CD14-positive monocyte (primary cell): ENCODE measurements around the gene ATP2C1. TPM values are rescaled to one million over a fixed set of nuclear protein-coding genes. Genes with fewer than 3 reads are reported as not detected.
A peak's percentile ranks its signal among the peaks of the same experiment; 100 is the strongest.

Source experiments
- DNase-seq, 3 donors: peaks; one replicate each; pipeline ENCODE4 v3.0.0-alpha.2; 2011 to 2022
- H2AFZ ChIP-seq: 2 replicates; pipeline ENCODE4 v1.6.0; 2012; ENCODE audit warnings: mild to moderate bottlenecking, low read depth, low read length, inconsistent platforms; ENCODE audit not compliant: insufficient read depth, poor library complexity, severe bottlenecking
- H3K27ac ChIP-seq, 2 donors: 1 replicate in 1 of 2; 2 replicates in 1 of 2; pipeline ENCODE4 v1.5.1; 2012 to 2013; ENCODE audit warnings: low read length in 2 of 2, control low read depth in 1 of 2, inconsistent platforms in 1 of 2, low read depth in 1 of 2, mild to moderate bottlenecking in 1 of 2
- H3K27me3 ChIP-seq, 2 donors: one replicate each; pipeline versions ENCODE4 v1.6.0 to v1.6.1; 2011 to 2013; ENCODE audit warnings: low read length in 2 of 2; ENCODE audit not compliant: control insufficient read depth in 2 of 2, insufficient read depth in 2 of 2
- H3K36me3 ChIP-seq, 2 donors: replicated peaks in 1 of 2; 1 replicate in 1 of 2; 2 replicates in 1 of 2; pipeline versions ENCODE4 v1.5.1 to v1.6.1; 2012 to 2013; ENCODE audit warnings: low read length in 2 of 2, control low read depth in 1 of 2, inconsistent platforms in 1 of 2, mild to moderate bottlenecking in 1 of 2; ENCODE audit not compliant: insufficient read depth in 2 of 2, control insufficient read depth in 1 of 2
- H3K4me1 ChIP-seq, 2 donors: 1 replicate in 1 of 2; 2 replicates in 1 of 2; pipeline versions ENCODE4 v1.5.1 to v1.6.1; 2012 to 2013; ENCODE audit warnings: low read length in 2 of 2, control low read depth in 1 of 2, inconsistent platforms in 1 of 2, mild to moderate bottlenecking in 1 of 2, moderate library complexity in 1 of 2; ENCODE audit not compliant: insufficient read depth in 2 of 2, control insufficient read depth in 1 of 2
- H3K4me2 ChIP-seq: replicated peaks from 2 replicates; pipeline ENCODE3; 2012; ENCODE audit warnings: low read length, moderate library complexity, mild to moderate bottlenecking; ENCODE audit not compliant: poor library complexity, severe bottlenecking; ENCODE audit errors: extremely low read depth
- H3K4me3 ChIP-seq, 3 experiments: fragments of 200-600 bp in 1 of 3; sonication (generic) in 1 of 3; replicated peaks in 1 of 3; 1 replicate in 2 of 3; 2 replicates in 1 of 3; pipeline ENCODE4 v1.5.1; 2011 to 2013; ENCODE audit warnings: low read length in 3 of 3, mild to moderate bottlenecking in 3 of 3, control low read depth in 2 of 3, low read depth in 2 of 3, inconsistent platforms in 1 of 3, moderate library complexity in 1 of 3
- H3K79me2 ChIP-seq: 2 replicates; pipeline ENCODE4 v1.6.0; 2012; ENCODE audit warnings: mild to moderate bottlenecking, control low read depth, inconsistent platforms, low read length, moderate library complexity; ENCODE audit not compliant: insufficient read depth
- H3K9ac ChIP-seq: 2 replicates; pipeline ENCODE4 v1.6.0; 2017; ENCODE audit warnings: low read length, mild to moderate bottlenecking; ENCODE audit not compliant: insufficient read depth, poor library complexity, severe bottlenecking
- H3K9me3 ChIP-seq, 2 donors: replicated peaks in 1 of 2; 1 replicate in 1 of 2; 2 replicates in 1 of 2; pipeline versions ENCODE4 v1.5.1 to v1.6.1; 2012 to 2013; ENCODE audit warnings: low read length in 2 of 2, control low read depth in 1 of 2; ENCODE audit not compliant: control insufficient read depth in 1 of 2, insufficient read depth in 1 of 2
- H4K20me1 ChIP-seq: 2 replicates; pipeline ENCODE4 v1.6.0; 2012; ENCODE audit warnings: mild to moderate bottlenecking, low read length, control low read depth, moderate library complexity; ENCODE audit not compliant: insufficient read depth
- H3K27ac Mint-ChIP-seq, 7 donors: one replicate each; pipeline ENCODE4 v1.8.0; 2020; ENCODE audit warnings: mild to moderate bottlenecking in 7 of 7, mixed read lengths in 7 of 7, moderate library complexity in 6 of 7, inconsistent platforms in 2 of 7
- H3K27me3 Mint-ChIP-seq, 3 donors: one replicate each; pipeline ENCODE4 v1.8.0; 2021 to 2022; ENCODE audit warnings: low read depth in 3 of 3, mild to moderate bottlenecking in 3 of 3, mixed read lengths in 3 of 3, moderate library complexity in 3 of 3, inconsistent platforms in 1 of 3
- H3K36me3 Mint-ChIP-seq, 2 donors: one replicate each; pipeline ENCODE4 v1.8.0; 2020; ENCODE audit warnings: mixed read lengths in 2 of 2, inconsistent platforms in 1 of 2, mild to moderate bottlenecking in 1 of 2
- H3K4me1 Mint-ChIP-seq: one replicate; pipeline ENCODE4 v1.8.0; 2020; ENCODE audit warnings: mild to moderate bottlenecking, mixed read lengths
- H3K4me3 Mint-ChIP-seq, 2 donors: one replicate each; pipeline ENCODE4 v1.8.0; 2020; ENCODE audit warnings: mild to moderate bottlenecking in 2 of 2, mixed read lengths in 2 of 2, moderate library complexity in 1 of 2
- H3K9me3 Mint-ChIP-seq, 7 donors: one replicate each; pipeline ENCODE4 v1.8.0; 2020 to 2022; ENCODE audit warnings: mixed read lengths in 7 of 7, mild to moderate bottlenecking in 6 of 7, moderate library complexity in 6 of 7, inconsistent platforms in 2 of 7
- WGBS: methylation state at CpG from one replicate; pipeline ENCODE4 v1.1.5; 2013; ENCODE audit warnings: missing lambda C conversion rate; ENCODE audit not compliant: insufficient coverage; 5-methylcytosine and 5-hydroxymethylcytosine counted together
- intact Hi-C, 2 donors: fragments of 100-400 bp; cut with micrococcal nuclease; formaldehyde crosslinking; loops; one replicate each; pipeline versions ENCODE4 v1.15.0 to v1.15.1; 2023
- polyA plus RNA-seq, 3 donors: library from polyadenylated mRNA; depleted of rRNA in 1 of 3; unstranded in 2 of 3; stranded (reverse) in 1 of 3; fragments of 300-500 nt in 2 of 3; fragments of >200 nt in 1 of 3; fragmentation: Illumina TruSeq in 2 of 3; gene quantifications; 1 replicate in 2 of 3; 2 replicates in 1 of 3; pipeline ENCODE4 v1.2.3, GENCODE V29; 2012 to 2021
- TF ChIP-seq, protein P1 (sequence below): fragments of 200-600 bp; IDR thresholded peaks from one replicate; pipeline ENCODE4 v1.8.0; 2022; ENCODE audit warnings: antibody characterized with exemption, mild to moderate bottlenecking

ATP2C1 gene
- polyA plus RNA-seq, 3 donors, result 11.7 to 22.0 (median 12.2) TPM

DNA sequence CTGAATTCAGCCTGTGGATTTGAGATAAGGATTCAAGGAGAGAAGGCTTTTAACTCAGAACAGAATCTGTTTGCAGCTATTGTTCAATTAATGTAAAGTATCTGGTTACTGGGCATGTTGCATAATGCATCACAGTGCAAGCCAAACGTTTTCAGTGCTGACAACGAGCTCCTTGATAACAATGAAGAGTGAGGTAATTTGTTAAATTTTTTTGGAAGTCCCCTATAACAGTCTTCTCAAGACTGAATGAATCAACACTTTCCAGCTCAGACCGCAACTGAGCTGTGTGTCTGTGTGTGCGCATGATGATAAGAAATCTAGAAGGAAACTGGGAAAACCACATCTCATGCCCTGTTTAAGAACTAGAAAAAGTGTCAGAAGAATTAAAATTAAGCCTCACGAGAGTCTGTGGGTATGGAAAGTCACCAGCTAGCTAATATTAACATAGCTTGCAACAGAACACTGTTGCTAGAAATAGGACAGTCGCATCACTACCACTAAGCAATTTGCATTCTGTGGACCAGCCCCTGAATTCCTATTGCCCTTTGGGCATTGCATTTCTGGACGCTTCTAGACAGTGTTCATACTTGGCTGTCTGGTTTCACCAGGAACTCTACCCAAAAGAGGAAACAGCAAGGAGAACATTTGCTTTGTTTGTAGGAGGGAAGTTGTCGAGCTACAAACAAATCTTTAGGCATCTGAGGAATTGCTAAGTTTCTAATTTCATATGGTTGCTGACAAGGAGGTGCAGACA, 43.7 kb upstream of the ATP2C1 start:
- no peaks in the 10 kb centered on the region for H3K36me3 ChIP-seq
- H3K4me3 ChIP-seq, result peak overlapping the region; percentile 11 to 63 (median 62)
- TF ChIP-seq, protein P1, sequence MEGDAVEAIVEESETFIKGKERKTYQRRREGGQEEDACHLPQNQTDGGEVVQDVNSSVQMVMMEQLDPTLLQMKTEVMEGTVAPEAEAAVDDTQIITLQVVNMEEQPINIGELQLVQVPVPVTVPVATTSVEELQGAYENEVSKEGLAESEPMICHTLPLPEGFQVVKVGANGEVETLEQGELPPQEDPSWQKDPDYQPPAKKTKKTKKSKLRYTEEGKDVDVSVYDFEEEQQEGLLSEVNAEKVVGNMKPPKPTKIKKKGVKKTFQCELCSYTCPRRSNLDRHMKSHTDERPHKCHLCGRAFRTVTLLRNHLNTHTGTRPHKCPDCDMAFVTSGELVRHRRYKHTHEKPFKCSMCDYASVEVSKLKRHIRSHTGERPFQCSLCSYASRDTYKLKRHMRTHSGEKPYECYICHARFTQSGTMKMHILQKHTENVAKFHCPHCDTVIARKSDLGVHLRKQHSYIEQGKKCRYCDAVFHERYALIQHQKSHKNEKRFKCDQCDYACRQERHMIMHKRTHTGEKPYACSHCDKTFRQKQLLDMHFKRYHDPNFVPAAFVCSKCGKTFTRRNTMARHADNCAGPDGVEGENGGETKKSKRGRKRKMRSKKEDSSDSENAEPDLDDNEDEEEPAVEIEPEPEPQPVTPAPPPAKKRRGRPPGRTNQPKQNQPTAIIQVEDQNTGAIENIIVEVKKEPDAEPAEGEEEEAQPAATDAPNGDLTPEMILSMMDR, result no peak
- peaks cover 28% of the 10 kb centered on the region for H3K4me1 Mint-ChIP-seq
- peak overlapping the region; percentile 86 to 94 (median 92) for H3K27ac Mint-ChIP-seq
- H3K4me3 Mint-ChIP-seq, result peak overlapping the region; percentile 64 to 78
- H3K9ac ChIP-seq, result peak overlapping the region; percentile 53
- no peaks in the 10 kb centered on the region for H3K36me3 Mint-ChIP-seq
- H3K9me3 Mint-ChIP-seq, result no peaks in the 10 kb centered on the region
- intact Hi-C loops, result no loop called here
- peak; percentile 77 to 93 (median 82) for DNase-seq
- H3K4me2 ChIP-seq, result peak overlapping the region; percentile 66
- no peaks in the 10 kb centered on the region for H3K27me3 ChIP-seq
- H2AFZ ChIP-seq, result peak overlapping the region; percentile 66
- peak overlapping the region; percentile 0 to 87 for H3K27ac ChIP-seq
- H3K79me2 ChIP-seq, result no peaks in the 10 kb centered on the region
- H4K20me1 ChIP-seq, result no peaks in the 10 kb centered on the region
- H3K9me3 ChIP-seq, result no peaks in the 10 kb centered on the region
- H3K4me1 ChIP-seq, result peaks cover 22 to 33% of the 10 kb centered on the region in 2 donors
- 0% methylated on average over 2 of the region's 8 CpGs for whole genome bisulfite sequencing
- H3K27me3 Mint-ChIP-seq, result peaks cover 0 to 3% (median 1%) of the 10 kb centered on the region in 3 donors

GRCh38 chr3:130850843-130851242, 43.0 kb upstream of the ATP2C1 start:
- Histone ChIP-seq H3K36me3 (no peaks in the 10 kb centered on the region), H3K4me3 (peak overlapping the region; percentile 11 to 63 (median 62)), H3K9ac (peak overlapping the region; percentile 53), H3K4me1 (peaks cover 22 to 33% of the 10 kb centered on the region in 2 donors), H2AFZ (peak overlapping the region; percentile 66), H3K27me3 (no peaks in the 10 kb centered on the region), H3K79me2 (no peaks in the 10 kb centered on the region), H3K4me2 (peak overlapping the region; percentile 66), H3K27ac (peak overlapping the region in 1 of 2 donors; percentile 87), H4K20me1 (no peaks in the 10 kb centered on the region), H3K9me3 (no peaks in the 10 kb centered on the region)
- peak in 1 of 3 donors; percentile 4 for DNase-seq
- Mint-ChIP-seq H3K36me3 (no peaks in the 10 kb centered on the region), H3K27ac (peak overlapping the region; percentile 76 to 94 (median 88)), H3K9me3 (no peaks in the 10 kb centered on the region), H3K4me1 (peaks cover 28% of the 10 kb centered on the region), H3K4me3 (peak overlapping the region; percentile 64 to 78), H3K27me3 (peaks cover 0 to 3% (median 1%) of the 10 kb centered on the region in 3 donors)
- TF ChIP-seq, protein P1, result no peak
- WGBS, result 5% methylated on average over 4 of the region's 7 CpGs
- intact Hi-C loops, result no loop called here
